NB4 (cell line): ENCODE results near the gene VPREB3.

Experiments
- DNase-seq: peaks from one replicate; pipeline ENCODE4 v3.0.0; 2010; ENCODE audit warnings: low read depth
- H3K4me3 ChIP-seq: one replicate; pipeline ENCODE4 v1.5.1; 2011; ENCODE audit warnings: mild to moderate bottlenecking, low read depth, low read length, moderate library complexity
- CTCF ChIP-seq: IDR thresholded peaks from one replicate; pipeline ENCODE4 v1.5.1; 2012; ENCODE audit warnings: low read depth, low read length
- MAX ChIP-seq: IDR thresholded peaks from 2 replicates; pipeline ENCODE4 v1.6.1; 2011; ENCODE audit warnings: low read depth, low read length
- MYC ChIP-seq: IDR thresholded peaks from 2 replicates; pipeline ENCODE4 v1.6.1; 2011; ENCODE audit warnings: low read depth, low read length
- POLR2A ChIP-seq: IDR thresholded peaks from 2 replicates; pipeline ENCODE4 v1.6.1; 2011; ENCODE audit warnings: mild to moderate bottlenecking; ENCODE audit not compliant: insufficient read length; ENCODE audit errors: extremely low read depth

The VPREB3 gene

GRCh38 chr22:23789121-23789520, 34.9 kb upstream of the VPREB3 start:
- DNase-seq = no peak
- H3K4me3 ChIP-seq = no peak overlapping the region
- TF ChIP-seq POLR2A (no peak), MYC (no peak), MAX (no peak)

- DNase-seq = no peak
- TF ChIP-seq CTCF (no peak), MAX (no peak), POLR2A (no peak), MYC (no peak)
- peak overlapping the region; percentile 94 for H3K4me3 ChIP-seq
These were observed 33.7 kb upstream of the VPREB3 start for GRCh38 chr22:23787910-23788309.

- DNase-seq = no peak
- TF ChIP-seq POLR2A (no peak), MYC (no peak)
These were observed 33.3 kb upstream of the VPREB3 start for GRCh38 chr22:23787600-23787896.

DNA sequence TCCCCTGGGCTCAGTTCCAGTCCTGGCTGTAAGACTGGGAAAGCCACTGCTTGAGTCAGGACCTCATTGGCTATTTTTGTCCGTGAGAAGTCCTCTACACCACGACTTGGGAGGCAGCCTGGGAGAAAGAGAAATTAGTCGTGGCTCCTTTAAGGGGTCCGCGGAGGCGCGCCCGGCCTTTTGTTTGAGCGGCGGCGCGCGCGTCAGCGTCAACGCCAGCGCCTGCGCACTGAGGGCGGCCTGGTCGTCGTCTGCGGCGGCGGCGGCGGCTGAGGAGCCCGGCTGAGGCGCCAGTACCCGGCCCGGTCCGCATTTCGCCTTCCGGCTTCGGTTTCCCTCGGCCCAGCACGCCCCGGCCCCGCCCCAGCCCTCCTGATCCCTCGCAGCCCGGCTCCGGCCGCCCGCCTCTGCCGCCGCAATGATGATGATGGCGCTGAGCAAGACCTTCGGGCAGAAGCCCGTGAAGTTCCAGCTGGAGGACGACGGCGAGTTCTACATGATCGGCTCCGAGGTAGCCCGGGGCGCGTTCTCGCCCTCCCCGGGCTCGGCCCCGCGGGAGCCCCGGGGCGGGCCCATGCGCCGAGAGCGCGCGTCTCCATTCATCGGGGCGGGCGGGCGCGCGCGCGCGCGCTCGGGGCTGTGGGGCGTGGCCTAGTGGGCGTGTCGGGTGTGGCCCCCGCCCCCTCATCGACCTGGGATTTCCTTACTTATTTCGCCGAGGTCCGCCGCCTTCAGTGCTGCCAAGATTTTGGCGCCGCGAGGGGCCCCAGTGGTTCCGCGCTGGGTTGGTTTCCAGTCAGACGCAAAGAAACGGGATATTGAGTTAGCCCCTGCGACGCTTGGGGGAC, 32.8 kb upstream of the VPREB3 start, which contains the start of gene SMARCB1:
Gene SMARCB1, plus strand, starts transcription at position 215 of the 848 bp plus-strand sequence. Its CDS starts 204 bp downstream, at position 419.
- TF ChIP-seq CTCF (no peak), MAX (no peak), MYC (no peak), POLR2A (no peak)
- DNase-seq = peak; percentile 90
- H3K4me3 ChIP-seq = peak within 1 kb of the TSS; percentile 94

More at GRCh38 chr22:23787600-23787896, 33.3 kb upstream of the VPREB3 start:
- H3K4me3 ChIP-seq = peak overlapping the region; percentile 94

GRCh38 chr22:23786261-23786710, 32.1 kb upstream of the VPREB3 start:
- peak overlapping the region; percentile 68 for H3K4me3 ChIP-seq
- DNase-seq = no peak
- TF ChIP-seq MAX = no peak
- TF ChIP-seq POLR2A = no peak
- no peak for TF ChIP-seq MYC
- TF ChIP-seq CTCF = no peak

- DNase-seq = no peak
- no peak for TF ChIP-seq MYC
- no peak for TF ChIP-seq MAX
- no peak for TF ChIP-seq CTCF
- no peak for TF ChIP-seq POLR2A
- H3K4me3 ChIP-seq = no peak overlapping the region
These were observed 30.0 kb upstream of the VPREB3 start for GRCh38 chr22:23784215-23784732.
